Spinal cord (tissue), 10 donors: ENCODE data around the gene MS4A4E. TPM values are rescaled to one million over a fixed set of nuclear protein-coding genes. Genes with fewer than 3 reads are reported as not detected.

Source experiments
- DNase-seq, 6 donors: peaks; one replicate each; pipeline versions ENCODE4 v3.0.0 to v3.0.0-alpha.2; 2013 to 2015; ENCODE audit warnings: low spot score in 6 of 6, low read depth in 4 of 6
- H3K27ac ChIP-seq: one replicate; pipeline ENCODE4 v1.5.1; 2013; ENCODE audit warnings: low read depth, low read length, control low read depth
- H3K27me3 ChIP-seq: one replicate; pipeline ENCODE4 v1.6.1; 2013; ENCODE audit warnings: low read length; ENCODE audit not compliant: control insufficient read depth, insufficient read depth
- H3K36me3 ChIP-seq: one replicate; pipeline ENCODE4 v1.6.1; 2013; ENCODE audit warnings: low read length; ENCODE audit not compliant: control insufficient read depth, insufficient read depth
- H3K4me1 ChIP-seq: one replicate; pipeline ENCODE4 v1.6.1; 2013; ENCODE audit warnings: low read length; ENCODE audit not compliant: control insufficient read depth, insufficient read depth
- H3K4me3 ChIP-seq: one replicate; pipeline ENCODE4 v1.5.1; 2013; ENCODE audit warnings: low read depth, low read length, control low read depth
- H3K9me3 ChIP-seq: one replicate; pipeline ENCODE4 v1.6.1; 2013; ENCODE audit warnings: low read length; ENCODE audit not compliant: control insufficient read depth, insufficient read depth
- WGBS: methylation state at CpG from one replicate; pipeline ENCODE4 v1.1.5; 2013; ENCODE audit warnings: missing lambda C conversion rate; ENCODE audit not compliant: insufficient coverage; 5-methylcytosine and 5-hydroxymethylcytosine counted together
- polyA plus RNA-seq, 2 donors: library from polyadenylated mRNA; unstranded; fragments of 120-200 nt; gene quantifications; one replicate each; pipeline ENCODE4 v1.2.1, GENCODE V29; 2013; ENCODE audit not compliant: insufficient read length in 2 of 2
- total RNA-seq, 2 donors: library from RNA; depleted of rRNA in 1 of 2; stranded (reverse); fragments of 120-200 nt in 1 of 2; fragments of >200 nt in 1 of 2; gene quantifications; one replicate each; pipeline versions ENCODE4 v1.2.3 to v1.2.4, GENCODE V29; 2013 to 2014
- donor health status: healthy.

MS4A4E gene
- total and polyA plus RNA-seq, 4 donors, result 0.50 to 1.9 (median 1.3) TPM

DNA sequence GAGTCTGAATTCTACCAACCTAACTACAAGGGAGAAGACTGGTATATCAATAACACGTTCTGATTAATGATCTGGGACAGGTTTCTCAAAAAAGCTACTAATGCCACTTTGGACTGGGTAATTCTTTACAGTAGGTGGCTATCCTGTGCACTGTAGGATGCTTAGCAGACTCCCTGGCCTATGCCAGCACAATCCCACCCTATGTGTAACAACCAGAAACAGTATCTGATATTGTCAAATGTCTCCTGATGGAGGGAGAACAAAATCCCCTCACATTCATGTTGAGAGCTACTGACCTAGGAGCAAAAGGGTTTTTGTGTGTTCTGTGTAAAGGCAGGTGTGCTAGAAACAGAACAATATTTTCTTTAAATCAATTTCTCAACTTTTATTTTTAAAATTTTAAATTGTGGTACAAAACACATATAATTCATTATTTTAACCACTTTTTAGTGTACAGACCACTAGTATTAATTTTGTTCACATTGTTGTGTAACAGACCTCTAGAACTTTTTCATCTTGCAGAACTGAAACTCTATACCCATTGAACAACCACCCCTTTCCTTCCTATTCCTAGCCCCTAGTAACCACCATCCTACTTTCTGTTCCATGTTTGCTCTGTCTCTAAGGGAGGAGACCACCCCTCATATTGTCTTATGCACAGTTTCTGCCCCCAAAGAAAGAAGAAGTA lies 58.0 kb downstream of the MS4A4E start:
- Histone ChIP-seq H3K4me1 (no peaks in the 10 kb centered on the region), H3K9me3 (no peaks in the 10 kb centered on the region), H3K27ac (no peak overlapping the region), H3K27me3 (no peaks in the 10 kb centered on the region), H3K4me3 (no peak overlapping the region), H3K36me3 (no peaks in the 10 kb centered on the region)
- no CpG with 5 or more reads among the region's 1 CpG for WGBS
- DNase-seq, result no peak

GRCh38 chr11:60183591-60184205 lies 59.2 kb downstream of the MS4A4E start:
- DNase-seq, result no peak
- no peak overlapping the region for H3K27ac ChIP-seq
- H3K27me3 ChIP-seq, result no peaks in the 10 kb centered on the region
- no peaks in the 10 kb centered on the region for H3K36me3 ChIP-seq
- no CpG with 5 or more reads among the region's 2 CpGs for WGBS
- H3K4me3 ChIP-seq, result no peak overlapping the region
- H3K9me3 ChIP-seq, result no peaks in the 10 kb centered on the region
- no peaks in the 10 kb centered on the region for H3K4me1 ChIP-seq

- no peaks in the 10 kb centered on the region for H3K36me3 ChIP-seq
- no peaks in the 10 kb centered on the region for H3K27me3 ChIP-seq
- no peaks in the 10 kb centered on the region for H3K9me3 ChIP-seq
- no peak within 1 kb of the TSS for H3K27ac ChIP-seq
- no peaks in the 10 kb centered on the region for H3K4me1 ChIP-seq
- no peak within 1 kb of the TSS for H3K4me3 ChIP-seq
- WGBS, result 100% methylated on average over 2 of the region's 10 CpGs
- DNase-seq, result no peak
These were observed 60.2 kb downstream of the MS4A4E start, which contains the start of gene MS4A6A for GRCh38 chr11:60182541-60183330. Gene MS4A6A (minus strand): TSS chr11:60183083. CDS start chr11:60181727, 1,356 bp downstream.

DNA sequence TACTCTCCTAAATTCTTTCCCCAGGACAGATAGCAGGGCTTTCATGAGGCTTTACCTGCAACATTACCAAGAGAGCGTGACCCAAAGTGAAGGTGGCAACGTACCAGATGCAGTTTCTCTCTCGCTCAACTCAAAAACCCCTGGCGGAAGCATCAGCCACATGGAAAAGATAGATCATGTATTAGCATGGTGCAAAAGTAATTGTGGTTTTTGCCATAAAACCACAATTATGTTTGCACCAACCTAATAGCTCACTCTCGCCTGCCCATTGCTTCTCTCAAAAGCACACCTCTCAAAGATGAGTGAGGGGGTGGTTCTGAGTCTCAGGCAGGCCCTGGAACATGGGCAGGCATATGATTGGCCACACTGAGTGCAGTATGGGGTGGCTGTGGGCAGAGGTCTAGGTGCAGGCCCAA lies 67.1 kb downstream of the MS4A4E start:
- no peak overlapping the region for H3K4me3 ChIP-seq
- H3K9me3 ChIP-seq, result no peaks in the 10 kb centered on the region
- no peaks in the 10 kb centered on the region for H3K4me1 ChIP-seq
- H3K27me3 ChIP-seq, result no peaks in the 10 kb centered on the region
- 94% methylated on average over 2 of the region's 5 CpGs for WGBS
- H3K36me3 ChIP-seq, result no peaks in the 10 kb centered on the region
- H3K27ac ChIP-seq, result no peak overlapping the region
- no peak for DNase-seq

DNA sequence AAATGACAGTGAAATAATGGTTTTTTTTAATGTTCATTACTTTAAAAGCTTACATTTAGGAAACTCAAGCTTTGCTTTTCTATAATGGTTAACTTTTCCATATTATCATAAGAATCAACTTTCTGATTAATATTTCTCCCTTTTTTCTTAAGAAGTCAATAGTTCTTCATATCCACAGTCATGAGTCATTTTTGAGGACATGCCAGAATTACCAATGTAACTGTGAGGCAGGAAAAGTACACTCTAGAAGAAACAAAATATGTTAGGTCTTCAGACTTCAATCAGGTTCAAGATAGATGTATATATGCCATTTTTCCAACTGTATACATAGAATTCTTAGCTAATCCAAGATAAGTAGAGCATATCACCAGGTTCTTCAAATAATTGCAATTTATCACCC lies 70.9 kb downstream of the MS4A4E start:
- Histone ChIP-seq H3K4me1 (no peaks in the 10 kb centered on the region), H3K4me3 (no peak overlapping the region), H3K9me3 (no peaks in the 10 kb centered on the region), H3K36me3 (no peaks in the 10 kb centered on the region), H3K27ac (no peak overlapping the region), H3K27me3 (no peaks in the 10 kb centered on the region)
- no peak for DNase-seq

- Histone ChIP-seq H3K9me3 (no peaks in the 10 kb centered on the region), H3K27me3 (no peaks in the 10 kb centered on the region), H3K27ac (no peak overlapping the region), H3K4me3 (no peak overlapping the region), H3K36me3 (no peaks in the 10 kb centered on the region), H3K4me1 (no peaks in the 10 kb centered on the region)
- DNase-seq, result no peak
- 92% methylated on average over 1 of the region's 1 CpG for WGBS
These were observed 72.4 kb downstream of the MS4A4E start for GRCh38 chr11:60170566-60170965.

GRCh38 chr11:60169264-60169915 lies 73.5 kb downstream of the MS4A4E start:
- H3K27ac ChIP-seq, result no peak overlapping the region
- peak in 1 of 6 donors; percentile 21 for DNase-seq
- 83% methylated on average over 1 of the region's 6 CpGs for WGBS

GRCh38 chr11:60168306-60168705 lies 74.6 kb downstream of the MS4A4E start:
- no peak for DNase-seq
- H3K4me3 ChIP-seq, result no peak overlapping the region
- 83% methylated on average over 4 of the region's 6 CpGs for WGBS
- H3K27me3 ChIP-seq, result no peaks in the 10 kb centered on the region
- no peaks in the 10 kb centered on the region for H3K4me1 ChIP-seq
- H3K36me3 ChIP-seq, result no peaks in the 10 kb centered on the region
- H3K27ac ChIP-seq, result no peak overlapping the region
- no peaks in the 10 kb centered on the region for H3K9me3 ChIP-seq

More at GRCh38 chr11:60169264-60169915, 73.5 kb downstream of the MS4A4E start:
- no peak overlapping the region for H3K4me3 ChIP-seq
- no peaks in the 10 kb centered on the region for H3K27me3 ChIP-seq
- no peaks in the 10 kb centered on the region for H3K4me1 ChIP-seq
- no peaks in the 10 kb centered on the region for H3K9me3 ChIP-seq
- H3K36me3 ChIP-seq, result no peaks in the 10 kb centered on the region

- no peaks in the 10 kb centered on the region for H3K4me1 ChIP-seq
- DNase-seq, result no peak
- no peaks in the 10 kb centered on the region for H3K36me3 ChIP-seq
- H3K27me3 ChIP-seq, result no peaks in the 10 kb centered on the region
- H3K4me3 ChIP-seq, result no peak overlapping the region
- no peaks in the 10 kb centered on the region for H3K9me3 ChIP-seq
- no peak overlapping the region for H3K27ac ChIP-seq
These were observed 77.0 kb downstream of the MS4A4E start for GRCh38 chr11:60165951-60166350.
